22Rv1 (cell line): ENCODE measurements around the gene NDUFB11.

Source experiments
- ZFX ChIP-seq: fragments of 450-650 bp; IDR thresholded peaks from 2 replicates; pipeline ENCODE4 v1.6.1; 2017; ENCODE audit warnings: antibody characterized with exemption, borderline replicate concordance
- TF ChIP-seq, protein P1 (sequence below): fragments of 450-650 bp; IDR thresholded peaks from 2 replicates; pipeline ENCODE4 v1.5.1; 2017; ENCODE audit warnings: mild to moderate bottlenecking

DNA sequence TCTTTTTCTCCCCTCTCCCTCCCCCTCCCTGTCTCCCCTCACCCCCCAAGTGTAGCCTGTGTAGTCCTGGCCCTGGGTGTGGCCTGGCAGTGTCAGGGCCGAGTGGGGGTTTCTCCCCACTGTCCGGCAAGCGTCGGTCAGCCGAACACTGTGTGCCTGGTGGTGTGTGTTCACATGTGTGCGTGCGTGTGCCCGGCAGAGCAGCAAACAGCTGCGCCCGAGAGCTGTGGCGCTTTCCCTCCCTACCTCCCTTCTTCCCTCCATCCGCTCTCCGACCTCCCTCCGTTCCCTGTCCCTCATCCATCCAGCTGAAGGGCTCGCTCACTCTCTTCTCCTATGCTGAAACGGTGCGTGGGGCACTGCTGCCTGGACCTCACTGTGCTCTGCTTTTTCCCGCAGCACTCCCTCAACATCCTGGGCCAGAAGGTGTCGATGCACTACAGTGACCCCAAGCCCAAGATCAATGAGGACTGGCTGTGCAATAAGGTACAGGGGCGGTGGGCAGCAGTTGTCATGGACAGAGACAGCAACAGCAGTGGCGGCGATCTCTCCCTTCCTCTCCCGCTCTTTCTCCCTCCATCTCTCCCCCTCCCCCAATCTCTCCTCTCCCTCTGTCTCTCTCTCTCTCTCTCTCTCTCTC, 31.7 kb upstream of the NDUFB11 start:
- TF ChIP-seq, protein P1, sequence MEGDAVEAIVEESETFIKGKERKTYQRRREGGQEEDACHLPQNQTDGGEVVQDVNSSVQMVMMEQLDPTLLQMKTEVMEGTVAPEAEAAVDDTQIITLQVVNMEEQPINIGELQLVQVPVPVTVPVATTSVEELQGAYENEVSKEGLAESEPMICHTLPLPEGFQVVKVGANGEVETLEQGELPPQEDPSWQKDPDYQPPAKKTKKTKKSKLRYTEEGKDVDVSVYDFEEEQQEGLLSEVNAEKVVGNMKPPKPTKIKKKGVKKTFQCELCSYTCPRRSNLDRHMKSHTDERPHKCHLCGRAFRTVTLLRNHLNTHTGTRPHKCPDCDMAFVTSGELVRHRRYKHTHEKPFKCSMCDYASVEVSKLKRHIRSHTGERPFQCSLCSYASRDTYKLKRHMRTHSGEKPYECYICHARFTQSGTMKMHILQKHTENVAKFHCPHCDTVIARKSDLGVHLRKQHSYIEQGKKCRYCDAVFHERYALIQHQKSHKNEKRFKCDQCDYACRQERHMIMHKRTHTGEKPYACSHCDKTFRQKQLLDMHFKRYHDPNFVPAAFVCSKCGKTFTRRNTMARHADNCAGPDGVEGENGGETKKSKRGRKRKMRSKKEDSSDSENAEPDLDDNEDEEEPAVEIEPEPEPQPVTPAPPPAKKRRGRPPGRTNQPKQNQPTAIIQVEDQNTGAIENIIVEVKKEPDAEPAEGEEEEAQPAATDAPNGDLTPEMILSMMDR, result no peak
- no peak for TF ChIP-seq ZFX
